ENCODE data around the gene CNTN4. TPM values are rescaled to one million over a fixed set of nuclear protein-coding genes. Genes with fewer than 3 reads are reported as not detected.

CNTN4 gene
- total RNA-seq, 1 experiment from 2014 or later: 1.6 TPM

- H2BK120ac ChIP-seq (ENCODE audit: low read depth, low read length, poor library complexity, severe bottlenecking): no peak overlapping the region
- H2AFZ ChIP-seq (ENCODE audit: low read length): no peak overlapping the region
- H3K23ac ChIP-seq (ENCODE audit: insufficient read length, low read depth, low read length): no peak overlapping the region
- no peak for TF ChIP-seq CTCF (conservative IDR thresholded peaks at IDR 0.05)
- no peak overlapping the region for H3K27ac Mint-ChIP-seq
- H3K79me1 ChIP-seq (ENCODE audit: insufficient read depth, low read depth, low read length, poor library complexity, severe bottlenecking): no peaks in the 10 kb centered on the region
- no peak overlapping the region for H3K4ac ChIP-seq (ENCODE audit: low read depth, low read length)
- H2BK5ac ChIP-seq (ENCODE audit: insufficient read length, low read length): no peak overlapping the region
- H4K8ac ChIP-seq (replicated peaks; ENCODE audit: insufficient read length, low read depth, low read length): no peak overlapping the region
- no peak overlapping the region for H3K9ac ChIP-seq (ENCODE audit: extremely low read depth, insufficient read length, low read length)
- H2AK5ac ChIP-seq (ENCODE audit: insufficient read length, low read length): no peak overlapping the region
- no peaks in the 10 kb centered on the region for H3K79me2 ChIP-seq (ENCODE audit: insufficient read depth, low read length)
- no peak overlapping the region for H4K91ac ChIP-seq (ENCODE audit: insufficient read length, low read depth, low read length)
- no peak overlapping the region for H2BK12ac ChIP-seq (ENCODE audit: insufficient read length, low read depth, low read length)
- H3K4me1 Mint-ChIP-seq: 0 out of 4 replicates have a peak, but pooled peaks cover 0 to 2% of the 10 kb centered on the region in 2 experiments
- H4K20me1 ChIP-seq (ENCODE audit: control insufficient read depth, insufficient read depth, insufficient read length): no peaks in the 10 kb centered on the region
- no peak overlapping the region for H3K4me2 ChIP-seq (ENCODE audit: insufficient read depth, insufficient read length, low read length)
- H3K27ac ChIP-seq (ENCODE audit: insufficient read length, low read depth, low read length): no peak overlapping the region
- no peak overlapping the region for H3K14ac ChIP-seq (ENCODE audit: insufficient read depth, low read length)
- H4K5ac ChIP-seq (ENCODE audit: insufficient read length, low read depth, low read length): no peak overlapping the region
- DNase-seq: no peak
- no peaks in the 10 kb centered on the region for H3K36me3 Mint-ChIP-seq (ENCODE audit: insufficient read depth in 1 of 3, low read depth in 3 of 3)
- H3T11ph ChIP-seq (ENCODE audit: low read length): no peak overlapping the region
- no peak overlapping the region for H2BK20ac ChIP-seq (ENCODE audit: low read depth, low read length, poor library complexity, severe bottlenecking)
- H3K9me3 Mint-ChIP-seq: no peaks in the 10 kb centered on the region
- no peaks in the 10 kb centered on the region for H3K4me1 ChIP-seq (ENCODE audit: insufficient read depth, low read length)
- H3K23me2 ChIP-seq (ENCODE audit: insufficient read length, low read depth, low read length, poor library complexity, severe bottlenecking): no peaks in the 10 kb centered on the region
- H3K4me3 Mint-ChIP-seq: no peak overlapping the region
- H2BK15ac ChIP-seq (ENCODE audit: low read depth, low read length): no peak overlapping the region
- no peak overlapping the region for H3K18ac ChIP-seq (ENCODE audit: insufficient read length, low read depth, low read length)
- H3K27me3 Mint-ChIP-seq (ENCODE audit: low read depth): no peaks in the 10 kb centered on the region
- H3K27me3 ChIP-seq (ENCODE audit: insufficient read depth, low read length): no peaks in the 10 kb centered on the region
- no peak overlapping the region for H3K56ac ChIP-seq (ENCODE audit: insufficient read length, low read depth, low read length)
- H3K9me3 ChIP-seq (ENCODE audit: control insufficient read depth, low read depth, low read length): no peaks in the 10 kb centered on the region
Measured at GRCh38 chr3:2849092-2849491, 750.4 kb downstream of the CNTN4 start.

Data from H9 (cell line).